ENCODE measurements around the gene LRGUK.
"Not testable (repeated sequence)": the region's sequence is repeated elsewhere in the genome, so short reads cannot be mapped to it uniquely, and the experiment has no call there.

Gene LRGUK

GRCh38 chr7:134245253-134245652 is 118.1 kb downstream of the LRGUK start:
- no peak for DNase-seq (ENCODE audit: low spot score)

DNA sequence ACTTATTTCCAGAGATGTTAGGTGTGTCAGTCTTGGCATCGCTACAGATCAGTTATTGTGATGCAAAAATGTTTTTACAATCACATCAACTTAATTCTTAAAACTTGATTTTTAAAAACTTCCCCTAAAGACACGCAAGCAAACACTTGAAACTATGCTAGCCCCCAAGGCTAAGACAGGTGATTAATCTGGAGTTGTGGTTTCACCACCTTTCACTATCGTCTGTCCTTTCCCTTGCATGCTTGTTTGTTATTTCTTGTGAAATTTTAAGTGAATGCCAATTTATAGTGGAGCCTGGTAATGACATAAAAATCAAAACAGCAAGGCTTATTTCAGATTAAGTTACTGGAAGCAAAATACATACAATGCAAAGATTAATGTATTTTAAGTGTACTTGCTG is 119.2 kb downstream of the LRGUK start:
- no peak for DNase-seq (ENCODE audit: low spot score)

DNA sequence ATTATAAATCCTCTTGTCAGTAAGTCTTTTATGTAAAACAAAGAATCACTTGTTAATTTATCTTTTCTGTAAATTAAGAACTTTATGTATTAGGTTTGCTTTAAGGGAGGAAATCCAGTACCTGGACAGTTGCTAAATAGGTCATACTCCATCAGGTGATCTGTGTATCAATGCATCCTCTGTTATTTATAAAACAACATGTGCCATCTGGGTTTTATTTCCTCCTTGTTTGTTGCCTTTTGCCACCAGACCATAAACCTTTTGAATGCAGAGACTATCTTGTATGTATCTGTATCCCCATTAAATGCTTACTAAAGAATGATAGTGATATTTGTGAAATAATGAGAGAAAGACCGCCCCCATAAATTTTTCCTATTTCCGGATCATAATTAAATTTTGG is 119.6 kb downstream of the LRGUK start:
- peak; percentile 54 for DNase-seq (ENCODE audit: low spot score)

- DNase-seq (ENCODE audit: low spot score): no peak
Measured at GRCh38 chr7:134248196-134248595, 121.1 kb downstream of the LRGUK start.

GRCh38 chr7:134254311-134254710 is 127.2 kb downstream of the LRGUK start:
- peak; percentile 57 for DNase-seq (ENCODE audit: low spot score)

GRCh38 chr7:134255814-134256213 is 128.7 kb downstream of the LRGUK start:
- no peak for DNase-seq (ENCODE audit: low spot score)

- no peak for DNase-seq (ENCODE audit: low spot score)
Measured at GRCh38 chr7:134262322-134262721, 135.2 kb downstream of the LRGUK start.

DNA sequence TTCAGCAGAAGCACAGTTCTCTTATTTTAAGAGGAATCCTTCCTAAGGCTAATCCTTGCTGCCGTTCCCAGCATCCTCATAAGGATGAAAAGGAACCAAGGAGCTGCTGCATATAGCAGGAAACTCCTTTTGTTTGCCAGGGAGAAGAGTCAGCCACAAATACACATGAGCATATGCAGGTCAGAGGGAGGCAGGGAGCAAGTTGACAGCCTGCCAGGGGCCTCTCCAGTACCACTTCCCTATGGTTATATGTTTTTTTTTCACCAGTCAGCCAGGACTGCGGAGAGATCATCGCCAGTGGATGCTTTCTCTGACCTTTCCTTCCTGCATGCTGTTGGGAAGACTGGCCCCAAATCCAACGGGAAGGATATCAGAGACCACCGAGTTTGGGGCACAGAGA is 149.8 kb downstream of the LRGUK start:
- DNase-seq (ENCODE audit: low spot score): no peak

DNA sequence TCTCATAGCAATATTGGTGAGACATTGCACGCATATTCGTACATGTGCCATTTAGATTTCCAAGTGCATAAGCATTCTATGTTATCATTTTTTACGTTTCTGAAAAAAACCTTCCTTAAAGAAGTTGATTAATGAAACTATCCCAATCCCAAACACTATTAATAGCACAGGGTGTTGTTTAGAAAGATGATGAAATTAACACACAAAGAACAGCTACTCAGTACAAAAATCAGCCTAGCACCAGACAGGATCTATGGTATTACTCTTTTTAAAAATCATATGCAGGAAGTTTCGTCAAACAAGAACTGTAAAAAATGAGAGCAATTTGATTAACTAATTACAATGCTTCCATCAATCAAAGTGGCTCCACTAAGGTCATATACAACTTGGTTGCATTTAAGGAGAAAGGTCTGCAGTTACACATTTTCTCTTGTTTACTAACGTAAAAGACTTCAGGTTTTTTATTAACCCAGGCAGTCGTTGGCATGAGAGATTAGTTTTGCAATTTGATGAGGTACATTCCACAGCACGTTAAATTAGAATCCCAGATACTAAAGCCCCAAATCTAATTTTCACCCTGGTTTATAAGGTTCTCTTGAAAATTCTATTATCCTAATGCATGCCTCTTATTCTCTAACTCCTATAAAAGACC is 151.5 kb downstream of the LRGUK start:
- no peak for DNase-seq (ENCODE audit: low spot score)

DNA sequence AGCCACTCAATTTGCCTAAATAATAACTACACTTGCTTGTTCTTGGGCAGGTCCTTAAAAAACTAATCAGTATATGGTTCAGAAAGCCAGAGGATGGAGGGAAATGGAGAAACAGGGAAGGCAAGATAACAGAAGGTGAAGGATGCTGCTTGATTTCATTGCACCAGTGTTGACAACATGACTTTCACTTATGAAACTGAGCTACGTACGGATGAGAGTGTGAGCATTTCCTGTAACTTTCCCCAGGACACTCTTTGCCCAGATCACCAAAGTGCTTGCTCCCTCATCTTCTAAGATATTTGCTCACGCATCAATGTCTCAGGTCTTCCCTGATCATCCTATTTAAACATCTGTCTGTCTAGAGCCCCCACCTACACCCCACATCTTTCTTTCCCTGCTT is 152.2 kb downstream of the LRGUK start:
- DNase-seq (ENCODE audit: low spot score): no peak

DNA sequence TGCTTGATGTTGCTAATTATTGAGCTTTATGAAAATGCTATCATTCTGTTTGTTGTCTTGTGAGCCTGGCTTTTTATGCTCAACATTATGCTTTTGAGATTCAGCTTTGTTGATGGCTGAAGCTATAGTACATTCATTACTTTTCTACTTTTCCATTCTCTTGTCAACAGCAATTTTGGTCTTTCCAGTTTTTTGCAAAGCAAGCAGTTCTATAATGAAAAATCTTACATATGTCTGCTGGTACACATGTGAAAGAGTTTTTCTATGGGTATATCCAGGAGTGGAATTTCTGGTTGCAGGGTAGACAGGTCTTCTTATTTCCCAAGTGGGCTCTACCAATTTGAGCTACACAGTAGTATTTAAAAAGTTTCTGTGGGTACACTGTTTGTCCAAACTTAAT is 152.8 kb downstream of the LRGUK start:
- no peak for DNase-seq (ENCODE audit: low spot score)

- no peak for DNase-seq (ENCODE audit: low spot score)
Measured at GRCh38 chr7:134280508-134280907, 153.4 kb downstream of the LRGUK start.

DNA sequence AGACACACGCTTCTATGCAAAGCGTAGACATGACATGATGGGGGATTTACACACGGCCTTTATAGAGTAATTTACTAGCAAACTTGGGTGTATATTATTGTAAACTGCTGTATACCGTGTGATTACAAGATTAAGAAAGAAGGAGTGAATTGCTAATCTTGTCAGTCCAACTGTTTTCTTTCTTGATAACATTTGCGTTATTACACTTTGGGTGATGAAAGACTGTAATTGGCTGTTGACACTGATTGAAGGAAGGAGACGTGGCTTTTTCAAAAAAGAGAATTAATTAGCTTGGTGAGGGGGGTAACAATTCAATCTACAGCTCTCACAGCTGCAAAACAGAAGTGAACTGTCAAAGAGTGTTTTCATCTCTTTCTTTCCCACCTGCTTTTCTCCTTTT is 156.9 kb downstream of the LRGUK start:
- no peak for DNase-seq (ENCODE audit: low spot score)

GRCh38 chr7:134284952-134285351 is 157.8 kb downstream of the LRGUK start:
- no peak for DNase-seq (ENCODE audit: low spot score)

GRCh38 chr7:134287916-134288659 is 160.9 kb downstream of the LRGUK start:
- no peak for DNase-seq (ENCODE audit: low spot score)

DNA sequence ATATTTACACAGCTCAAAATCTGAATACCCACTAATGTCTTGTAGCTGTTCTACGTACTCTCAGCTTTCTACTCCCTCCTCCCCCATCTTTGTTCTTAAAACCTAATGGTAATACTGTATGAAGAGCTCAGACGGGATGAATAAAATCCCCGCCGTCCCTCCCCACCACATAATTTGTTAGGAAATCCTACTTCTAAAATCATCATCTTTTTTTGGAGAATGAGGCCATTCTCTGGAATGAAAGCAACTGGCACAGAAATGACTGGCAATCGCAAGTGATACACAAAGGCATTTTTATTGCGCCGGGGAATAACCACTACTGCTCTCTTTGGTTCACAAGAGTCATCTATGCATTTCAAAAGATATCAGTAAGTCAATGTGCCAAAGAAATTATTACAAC is 162.3 kb downstream of the LRGUK start:
- DNase-seq (ENCODE audit: low spot score): no peak

- no peak for DNase-seq (ENCODE audit: low spot score)
Measured at GRCh38 chr7:134289841-134290240, 162.7 kb downstream of the LRGUK start.

GRCh38 chr7:134290286-134290685 is 163.1 kb downstream of the LRGUK start:
- DNase-seq (ENCODE audit: low spot score): no peak

DNA sequence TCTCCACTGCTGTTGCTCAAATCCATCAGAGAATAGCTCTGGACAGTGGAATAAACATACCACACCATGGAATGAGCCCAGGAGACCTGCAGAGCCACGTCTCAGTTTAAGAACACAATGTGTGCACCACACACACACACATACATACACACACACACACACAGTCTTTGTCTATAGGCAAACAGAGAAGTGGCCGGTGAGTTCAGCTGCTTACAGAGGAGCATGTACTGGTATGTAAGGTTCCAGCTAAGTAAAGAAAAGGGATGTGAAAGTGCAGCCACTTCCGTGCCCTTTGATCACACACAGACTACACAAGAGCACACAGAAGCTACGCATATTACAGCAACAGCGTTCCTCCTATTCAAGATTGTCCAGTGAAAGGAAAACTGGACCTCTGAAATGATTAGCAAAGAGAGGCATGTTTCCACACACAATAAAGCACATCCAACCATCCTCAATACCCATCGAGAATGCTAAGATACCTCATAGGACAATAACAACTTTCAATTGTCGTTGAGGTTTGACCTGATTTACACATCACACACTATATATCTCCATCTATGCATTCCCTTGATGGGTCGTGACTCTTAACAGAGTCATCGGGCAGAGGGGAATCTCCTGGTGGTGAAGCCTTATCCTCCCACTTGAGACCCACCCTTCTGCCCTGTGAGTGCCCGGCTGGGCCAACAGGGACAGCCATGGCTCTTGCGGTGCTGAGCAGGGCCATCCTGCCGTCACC is 166.0 kb downstream of the LRGUK start:
- no peak for DNase-seq (ENCODE audit: low spot score)

DNA sequence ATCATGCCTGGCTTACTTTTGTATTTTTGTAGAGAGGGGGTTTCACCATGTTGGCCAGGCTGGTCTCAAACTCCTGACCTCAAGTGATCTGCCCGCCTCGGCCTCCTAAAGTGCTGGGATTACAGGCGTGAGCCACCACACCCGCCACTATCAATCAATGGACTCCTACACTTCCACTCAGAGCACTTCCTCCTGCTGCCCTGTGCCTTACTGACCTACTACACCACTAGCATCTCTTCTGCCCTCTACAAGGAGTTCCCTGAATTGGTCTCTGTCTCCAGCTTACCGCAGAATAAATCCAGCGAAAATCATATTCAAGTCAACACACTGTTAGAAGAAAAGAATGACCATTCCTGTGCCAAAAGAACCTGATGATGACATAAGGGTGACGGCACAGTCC is 168.8 kb downstream of the LRGUK start:
- not testable (repeated sequence) for DNase-seq (ENCODE audit: low spot score)

DNA sequence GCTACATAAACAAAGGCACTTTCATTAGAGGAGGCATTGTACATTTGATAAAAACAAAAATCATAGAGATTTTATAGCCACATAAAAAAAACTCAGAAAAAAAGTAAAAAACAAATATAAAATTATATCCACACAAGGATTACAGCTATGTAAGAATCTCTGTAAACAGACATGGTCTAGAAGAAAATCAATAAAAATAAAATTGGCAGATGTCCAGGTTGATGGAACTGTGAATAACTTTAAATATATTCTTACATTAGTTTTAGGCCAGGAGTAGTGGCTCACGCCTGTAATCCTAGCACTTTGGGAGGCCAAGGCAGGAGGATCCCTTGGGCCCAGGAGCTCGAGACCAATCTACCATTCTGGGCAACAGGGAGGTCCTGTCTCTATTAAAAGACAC is 170.3 kb downstream of the LRGUK start:
- DNase-seq (ENCODE audit: low spot score): no peak

DNA sequence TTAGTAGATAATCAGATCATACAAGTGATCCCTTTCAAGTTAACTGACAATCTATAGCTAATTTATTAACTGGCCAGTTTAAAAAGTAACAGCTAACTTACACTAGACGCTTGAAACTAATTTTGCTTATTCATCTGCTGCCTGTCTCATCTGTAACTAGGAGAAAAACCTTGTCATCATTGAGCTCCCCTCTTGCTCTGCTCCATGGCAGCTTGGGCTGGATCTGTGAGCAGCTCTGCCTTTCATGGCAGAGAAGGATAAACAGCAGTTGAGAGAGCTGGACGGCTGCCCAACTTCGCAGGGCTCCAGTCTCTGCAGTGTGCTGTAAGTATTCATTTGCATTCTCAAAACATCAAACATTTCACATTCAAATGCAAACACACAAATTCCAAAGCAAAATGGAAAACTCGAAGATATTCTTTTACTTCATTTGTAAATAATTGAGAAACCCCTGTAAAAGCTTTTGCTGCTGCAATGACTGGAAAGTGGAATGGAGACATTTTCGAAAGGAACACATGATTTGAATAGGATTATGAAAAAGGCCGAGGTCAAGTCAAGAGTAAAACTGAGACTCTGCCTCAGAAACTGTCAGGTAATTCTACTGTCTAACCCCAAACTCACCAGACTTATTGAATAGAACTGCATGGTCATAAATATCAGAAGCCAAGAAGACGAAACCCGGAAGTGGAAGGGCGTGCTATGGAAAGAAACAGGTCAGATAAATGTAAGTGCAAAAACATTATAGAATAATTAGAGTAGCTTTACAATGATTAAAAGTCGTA is 172.0 kb downstream of the LRGUK start:
- no peak for DNase-seq (ENCODE audit: low spot score)
